ENCODE results near the gene CRYBG1. TPM values are rescaled to one million over a fixed set of nuclear protein-coding genes. Genes with fewer than 3 reads are reported as not detected.

The CRYBG1 gene
- total RNA-seq, 1 donor, result 105 TPM

GRCh38 chr6:106563614-106564013 lies 203.1 kb downstream of the CRYBG1 start:
- no peak for TF ChIP-seq CTCF (IDR thresholded peaks at IDR 0.05; ENCODE audit: insufficient read depth, low read length)
- DNase-seq (ENCODE audit: low read depth), result no peak
- H3K4me3 ChIP-seq (ENCODE audit: low read depth, low read length), result no peak overlapping the region

GRCh38 chr6:106564476-106564875 lies 204.0 kb downstream of the CRYBG1 start:
- no peak for TF ChIP-seq CTCF (IDR thresholded peaks at IDR 0.05; ENCODE audit: insufficient read depth, low read length)
- no peak for DNase-seq (ENCODE audit: low read depth)

GRCh38 chr6:106568530-106568929 lies 208.0 kb downstream of the CRYBG1 start:
- no peak overlapping the region for H3K4me3 ChIP-seq (ENCODE audit: low read depth, low read length)
- TF ChIP-seq CTCF (IDR thresholded peaks at IDR 0.05; ENCODE audit: insufficient read depth, low read length), result no peak
- peak; percentile 23 for DNase-seq (ENCODE audit: low read depth)

More at GRCh38 chr6:106564476-106564875, 204.0 kb downstream of the CRYBG1 start:
- H3K4me3 ChIP-seq (ENCODE audit: low read depth, low read length), result no peak overlapping the region

- no peak for DNase-seq (ENCODE audit: low read depth)
- no peak for TF ChIP-seq CTCF (IDR thresholded peaks at IDR 0.05; ENCODE audit: insufficient read depth, low read length)
- no peak overlapping the region for H3K4me3 ChIP-seq (ENCODE audit: low read depth, low read length)
These were observed 208.9 kb downstream of the CRYBG1 start for GRCh38 chr6:106569428-106569827.

- TF ChIP-seq CTCF (IDR thresholded peaks at IDR 0.05; ENCODE audit: insufficient read depth, low read length), result no peak
- no peak overlapping the region for H3K4me3 ChIP-seq (ENCODE audit: low read depth, low read length)
- no peak for DNase-seq (ENCODE audit: low read depth)
These were observed 211.9 kb downstream of the CRYBG1 start for GRCh38 chr6:106572436-106572835.

- no peak for DNase-seq (ENCODE audit: low read depth)
- no peak for TF ChIP-seq CTCF (IDR thresholded peaks at IDR 0.05; ENCODE audit: insufficient read depth, low read length)
- no peak overlapping the region for H3K4me3 ChIP-seq (ENCODE audit: low read depth, low read length)
These were observed 212.5 kb downstream of the CRYBG1 start for GRCh38 chr6:106572875-106573585.

All from fibroblast of the aortic adventitia (primary cell).